PC-3 (cell line): ENCODE measurements around the gene IFNA1. TPM values are rescaled to one million over a fixed set of nuclear protein-coding genes. Genes with fewer than 3 reads are reported as not detected.
A peak's percentile ranks its signal among the peaks of the same experiment; 100 is the strongest.

Source experiments
- ATAC-seq: fragments of 200-7000 bp; cut with Tn5 transposase; 2 replicates; pipeline ENCODE4 v1.9.1; 2020; ENCODE audit warnings: mild to moderate bottlenecking, moderate library complexity
- BruUV-seq: library from RNA; stranded (reverse); fragments of 400-500 nt; replicated peaks from 2 replicates; lab custom pipeline; 2021; lab: Mats Ljungman, UMichigan
- CTCF ChIA-PET: fragments of 300-600 bp; sonication (Branson Sonifier 250); formaldehyde crosslinking; loops from one replicate; lab custom pipeline; 2022; ENCODE audit warnings: antibody characterized with exemption; lab: Charles Lee
- POLR2A ChIA-PET: fragments of 300-600 bp; sonication (Branson Sonifier 250); formaldehyde crosslinking; loops from one replicate; lab custom pipeline; 2022; ENCODE audit warnings: antibody characterized with exemption; ENCODE audit not compliant: unreplicated experiment; lab: Charles Lee
- DNase-seq: peaks from one replicate; pipeline ENCODE4 v3.0.0-alpha.2; 2015
- H2AFZ ChIP-seq: fragments of 300-600 bp; sonication (generic); 2 replicates; pipeline ENCODE4 v1.6.0; 2016; ENCODE audit warnings: antibody characterized with exemption, low read length
- H3F3A ChIP-seq: fragments of 300-600 bp; sonication (generic); one replicate; pipeline ENCODE4 v1.6.0; 2017; ENCODE audit warnings: antibody characterized with exemption, low read length, control low read depth, mild to moderate bottlenecking; ENCODE audit not compliant: unreplicated experiment
- H3K27ac ChIP-seq: fragments of 300-600 bp; sonication (generic); 2 replicates; pipeline ENCODE4 v1.5.1; 2016; ENCODE audit warnings: mild to moderate bottlenecking, low read length
- H3K27me3 ChIP-seq: fragments of 300-600 bp; sonication (generic); 2 replicates; pipeline ENCODE4 v1.6.1; 2016; ENCODE audit warnings: low read length, mixed read lengths
- H3K36me3 ChIP-seq: fragments of 300-600 bp; sonication (generic); 2 replicates; pipeline ENCODE4 v1.6.1; 2016; ENCODE audit warnings: low read depth, mixed run types, low read length, mixed read lengths
- H3K4me1 ChIP-seq: fragments of 300-600 bp; sonication (generic); 2 replicates; pipeline ENCODE4 v1.5.1; 2016; ENCODE audit warnings: low read length; ENCODE audit not compliant: insufficient read depth
- H3K4me2 ChIP-seq: fragments of 300-600 bp; sonication (generic); 2 replicates; pipeline ENCODE4 v1.6.0; 2016; ENCODE audit warnings: low read length
- H3K4me3 ChIP-seq: fragments of 300-600 bp; sonication (generic); 2 replicates; pipeline ENCODE4 v1.5.1; 2016; ENCODE audit warnings: mild to moderate bottlenecking, low read length, mixed read lengths
- H3K79me2 ChIP-seq: fragments of 300-600 bp; sonication (generic); 2 replicates; pipeline ENCODE4 v1.6.1; 2017; ENCODE audit warnings: low read length, mixed read lengths
- H3K9ac ChIP-seq: fragments of 300-600 bp; sonication (generic); 2 replicates; pipeline ENCODE4 v1.6.0; 2016; ENCODE audit warnings: mild to moderate bottlenecking, low read length
- H3K9me2 ChIP-seq: fragments of 300-600 bp; sonication (generic); replicated peaks from 2 replicates; pipeline ENCODE4 v1.6.1; 2016; ENCODE audit warnings: mixed run types, low read length, mixed read lengths
- H3K9me3 ChIP-seq: fragments of 300-600 bp; sonication (generic); 2 replicates; pipeline ENCODE4 v1.6.1; 2016; ENCODE audit warnings: low read length, mixed read lengths
- H4K20me1 ChIP-seq: fragments of 300-600 bp; sonication (generic); 2 replicates; pipeline ENCODE4 v1.6.1; 2016; ENCODE audit warnings: low read length, mixed read lengths
- CTCF ChIP-seq: fragments of 300-600 bp; sonication (generic); conservative IDR thresholded peaks from 2 replicates; pipeline ENCODE4 v1.5.1; 2017; ENCODE audit warnings: antibody characterized with exemption, low read depth, mild to moderate bottlenecking, low read length
- EZH2 ChIP-seq: fragments of 300-600 bp; sonication (generic); IDR thresholded peaks from one replicate; pipeline ENCODE4 v1.6.1; 2017; ENCODE audit warnings: antibody characterized with exemption, mild to moderate bottlenecking, low read length; ENCODE audit not compliant: unreplicated experiment
- EZH2phosphoT487 ChIP-seq: fragments of 300-600 bp; sonication (generic); IDR thresholded peaks from 2 replicates; pipeline ENCODE4 v1.6.1; 2018; ENCODE audit warnings: mild to moderate bottlenecking, antibody characterized with exemption, low read length, borderline replicate concordance
- intact Hi-C: fragments of 100-400 bp; cut with micrococcal nuclease; formaldehyde crosslinking; loops from 2 replicates; pipeline ENCODE4 v1.9.0; 2023
- total RNA-seq: library from RNA; depleted of rRNA; stranded (reverse); fragments of >200 nt; gene quantifications from 2 replicates; pipeline ENCODE4 v1.2.3, GENCODE V29; 2014

IFNA1 gene
- total RNA-seq, 1 experiment from 2014 or later = not detected

GRCh38 chr9:21465859-21466518 is 25.8 kb downstream of the IFNA1 start:
- H3K9me3 ChIP-seq = no peaks in the 10 kb centered on the region
- H3K4me2 ChIP-seq = no peak overlapping the region
- no peaks in the 10 kb centered on the region for H3K79me2 ChIP-seq
- no peaks in the 10 kb centered on the region for H4K20me1 ChIP-seq
- no peak overlapping the region for H2AFZ ChIP-seq
- H3K4me1 ChIP-seq = no peaks in the 10 kb centered on the region
- no peak overlapping the region for H3K4me3 ChIP-seq
- TF ChIP-seq EZH2 = no peak
- TF ChIP-seq CTCF = peak; percentile 79
- no TSS peak for BruUV-seq
- H3K9me2 ChIP-seq = no peaks in the 10 kb centered on the region
- no peaks in the 10 kb centered on the region for H3K36me3 ChIP-seq
- intact Hi-C loops = loop anchor here (2.0 to 10.0 kb wide), 2 partner anchors 89 to 323 kb away; no protein-coding TSS in a partner anchor
- no peaks in the 10 kb centered on the region for H3K27me3 ChIP-seq
- ATAC-seq (peak; percentile 48; the same call in 1 of the 2 replicates), DNase-seq (peak; percentile 77)
- no peak overlapping the region for H3K27ac ChIP-seq
- H3F3A ChIP-seq = no peaks in the 10 kb centered on the region
- CTCF ChIA-PET = interaction anchor here (0.6 kb wide), 2 partner anchors 74 to 350 kb away, joined by 4 to 5 read pairs; no protein-coding TSS in a partner anchor
- POLR2A ChIA-PET = interaction anchor here (0.6 kb wide), 1 partner anchor 212 kb away, joined by 7 read pairs; no protein-coding TSS in a partner anchor
- no peak overlapping the region for H3K9ac ChIP-seq

- ChIA-PET CTCF (no interaction called here), POLR2A (no interaction called here)
- intact Hi-C loops = no loop called here
- no peaks in the 10 kb centered on the region for H3F3A ChIP-seq
- H4K20me1 ChIP-seq = no peaks in the 10 kb centered on the region
- TF ChIP-seq EZH2phosphoT487 (no peak), CTCF (no peak), EZH2 (no peak)
- no peaks in the 10 kb centered on the region for H3K9me2 ChIP-seq
- H3K36me3 ChIP-seq = no peaks in the 10 kb centered on the region
- no peaks in the 10 kb centered on the region for H3K4me1 ChIP-seq
- no peak overlapping the region for H3K4me3 ChIP-seq
- ATAC-seq (no peak), DNase-seq (no peak)
- no peak overlapping the region for H3K27ac ChIP-seq
- no peak overlapping the region for H3K9ac ChIP-seq
- H3K79me2 ChIP-seq = no peaks in the 10 kb centered on the region
- BruUV-seq = no TSS peak
- no peak overlapping the region for H2AFZ ChIP-seq
- no peaks in the 10 kb centered on the region for H3K9me3 ChIP-seq
- no peaks in the 10 kb centered on the region for H3K27me3 ChIP-seq
- no peak overlapping the region for H3K4me2 ChIP-seq
These were observed 29.9 kb downstream of the IFNA1 start for GRCh38 chr9:21470126-21470525.

GRCh38 chr9:21473236-21473635 is 33.0 kb downstream of the IFNA1 start:
- ChIA-PET CTCF (no interaction called here), POLR2A (no interaction called here)
- no peak overlapping the region for H3K27ac ChIP-seq
- no peaks in the 10 kb centered on the region for H3K9me2 ChIP-seq
- no peak overlapping the region for H2AFZ ChIP-seq
- no peak overlapping the region for H3K4me2 ChIP-seq
- ATAC-seq = no peak
- no peaks in the 10 kb centered on the region for H3K27me3 ChIP-seq
- H3F3A ChIP-seq = no peaks in the 10 kb centered on the region
- no peak overlapping the region for H3K9ac ChIP-seq
- H3K79me2 ChIP-seq = no peaks in the 10 kb centered on the region
- no TSS peak for BruUV-seq
- H3K4me3 ChIP-seq = no peak overlapping the region
- intact Hi-C loops = no loop called here
- no peaks in the 10 kb centered on the region for H3K4me1 ChIP-seq
- DNase-seq = no peak
- no peak for TF ChIP-seq EZH2phosphoT487
- TF ChIP-seq CTCF = peak; percentile 35; the same call in 1 of the 2 replicates
- TF ChIP-seq EZH2 = no peak
- no peaks in the 10 kb centered on the region for H3K9me3 ChIP-seq
- no peaks in the 10 kb centered on the region for H3K36me3 ChIP-seq
- H4K20me1 ChIP-seq = no peaks in the 10 kb centered on the region
